HCT116 (cell line): Measurements from ENCODE around the gene PACSIN2. TPM values are rescaled to one million over a fixed set of nuclear protein-coding genes. Genes with fewer than 3 reads are reported as not detected.

ENCODE experiments used
- ATAC-seq: fragments of 200-7000 bp; cut with Tn5 transposase; 2 replicates; pipeline ENCODE4 v1.9.1; 2020; ENCODE audit warnings: mild to moderate bottlenecking, moderate library complexity
- BruUV-seq: library from RNA; stranded (reverse); fragments of 400-500 nt; replicated peaks from 2 replicates; lab custom pipeline; 2021; lab: Mats Ljungman, UMichigan
- CTCF ChIA-PET: fragments of 300-600 bp; sonication (Branson Sonifier 250); formaldehyde crosslinking; loops from one replicate; lab custom pipeline; 2021; ENCODE audit warnings: antibody characterized with exemption; lab: Charles Lee
- POLR2A ChIA-PET: fragments of 300-600, 350-600 bp; sonication (Branson Sonifier 250); formaldehyde crosslinking; loops from one replicate; lab custom pipeline; 2021; ENCODE audit warnings: antibody characterized with exemption; lab: Charles Lee
- RAD21 ChIA-PET, 2 experiments: fragments of 300-600 bp; sonication (Branson Sonifier 250); formaldehyde crosslinking; loops; one replicate each; lab custom pipeline; 2023; ENCODE audit warnings: low total read pairs in 2 of 2; ENCODE audit not compliant: uncharacterized antibody in 2 of 2, unreplicated experiment in 2 of 2, low non-redundant PET in 1 of 2; lab: Charles Lee
- DNase-seq: peaks from one replicate; pipeline ENCODE4 v3.0.0-alpha.2; 2010; ENCODE audit warnings: low read depth, low spot score
- H2AFZ ChIP-seq: fragments of 200-600 bp; shearing (Covaris generic), sonication (generic); 2 replicates; pipeline ENCODE4 v1.6.1; 2017; ENCODE audit warnings: low read depth, mixed run types, mixed read lengths, antibody characterized with exemption, low read length; ENCODE audit not compliant: poor library complexity, severe bottlenecking
- H3K27ac ChIP-seq: 2 replicates; pipeline ENCODE4 v1.5.1; 2012; ENCODE audit warnings: low read depth, low read length
- H3K27me3 ChIP-seq: fragments of 200-600 bp; sonication (generic); 2 replicates; pipeline ENCODE4 v1.6.1; 2016; ENCODE audit warnings: mixed run types, low read length, mixed read lengths; ENCODE audit not compliant: insufficient read depth
- H3K36me3 ChIP-seq, 2 experiments: fragments of 200-500 bp in 1 of 2; fragments of 200-600 bp in 1 of 2; sonication (Bioruptor generic) in 1 of 2; sonication (generic) in 1 of 2; 2 replicates each; pipeline versions ENCODE4 v1.5.1 to v1.6.1; 2014 to 2016; ENCODE audit warnings: low read length in 2 of 2, inconsistent platforms in 1 of 2, mixed read lengths in 1 of 2, mixed run types in 1 of 2; ENCODE audit not compliant: insufficient read depth in 2 of 2, control insufficient read depth in 1 of 2
- H3K4me1 ChIP-seq, 2 experiments: fragments of 200-600 bp in 1 of 2; sonication (generic) in 1 of 2; 2 replicates each; pipeline versions ENCODE4 v1.5.1 to v1.6.1; 2012 to 2017; ENCODE audit warnings: low read length in 2 of 2, inconsistent platforms in 1 of 2, mild to moderate bottlenecking in 1 of 2, mixed read lengths in 1 of 2, mixed run types in 1 of 2, moderate library complexity in 1 of 2; ENCODE audit not compliant: insufficient read depth in 2 of 2, control insufficient read depth in 1 of 2
- H3K4me2 ChIP-seq: fragments of 200-600 bp; sonication (generic); 2 replicates; pipeline ENCODE4 v1.6.1; 2017; ENCODE audit warnings: mixed run types, low read length, mixed read lengths
- H3K4me3 ChIP-seq, 2 experiments: fragments of 200-600 bp in 1 of 2; sonication (generic) in 1 of 2; replicated peaks in 1 of 2; 2 replicates each; pipeline ENCODE4 v1.5.1; 2011 to 2016; ENCODE audit warnings: low read length in 2 of 2, control low read depth in 1 of 2, low read depth in 1 of 2, mild to moderate bottlenecking in 1 of 2, mixed read lengths in 1 of 2, mixed run types in 1 of 2
- H3K79me2 ChIP-seq: fragments of 200-600 bp; sonication (generic); 2 replicates; pipeline ENCODE4 v1.6.1; 2017; ENCODE audit warnings: mild to moderate bottlenecking, mixed run types, low read length, moderate library complexity, mixed read lengths; ENCODE audit not compliant: insufficient read depth
- H3K9ac ChIP-seq: fragments of 200-600 bp; sonication (generic); 2 replicates; pipeline ENCODE4 v1.6.1; 2016; ENCODE audit warnings: low read length, mixed read lengths
- H3K9me2 ChIP-seq: fragments of 200-600 bp; sonication (generic), shearing (Covaris generic); 2 replicates; pipeline ENCODE4 v1.6.1; 2017; ENCODE audit warnings: mixed run types, mild to moderate bottlenecking, moderate library complexity; ENCODE audit not compliant: insufficient read depth
- H3K9me3 ChIP-seq, 2 experiments: fragments of 200-500 bp in 1 of 2; fragments of 200-600 bp in 1 of 2; sonication (Bioruptor generic) in 1 of 2; sonication (generic) in 1 of 2; 2 replicates each; pipeline ENCODE4 v1.6.1; 2014 to 2017; ENCODE audit warnings: low read length in 2 of 2, mixed read lengths in 2 of 2, inconsistent platforms in 1 of 2, low read depth in 1 of 2, mild to moderate bottlenecking in 1 of 2, mixed run types in 1 of 2, moderate library complexity in 1 of 2; ENCODE audit not compliant: control insufficient read depth in 1 of 2, insufficient read depth in 1 of 2
- H4K20me1 ChIP-seq: fragments of 200-600 bp; sonication (generic), shearing (Covaris generic); 2 replicates; pipeline ENCODE4 v1.6.1; 2017; ENCODE audit warnings: mixed run types, mild to moderate bottlenecking, moderate library complexity; ENCODE audit not compliant: insufficient read depth
- ATF3 ChIP-seq: IDR thresholded peaks from 2 replicates; pipeline ENCODE4 v1.6.1; 2012
- CEBPB ChIP-seq: IDR thresholded peaks from 2 replicates; pipeline ENCODE4 v1.6.1; 2012; ENCODE audit warnings: low read depth
- CTCF ChIP-seq, 3 experiments: fragments of 200-600 bp in 1 of 3; sonication (generic) in 1 of 3; IDR thresholded peaks in 2 of 3; conservative IDR thresholded peaks in 1 of 3; 2 replicates each; pipeline ENCODE4 v1.5.1; 2012 to 2017; ENCODE audit warnings: low read depth in 2 of 3, low read length in 2 of 3, antibody characterized with exemption in 1 of 3, borderline replicate concordance in 1 of 3, control low read depth in 1 of 3, mild to moderate bottlenecking in 1 of 3, mixed read lengths in 1 of 3, mixed run types in 1 of 3, moderate library complexity in 1 of 3; ENCODE audit not compliant: insufficient read depth in 1 of 3
- EGR1 ChIP-seq: IDR thresholded peaks from 2 replicates; pipeline ENCODE4 v1.6.1; 2012; ENCODE audit warnings: low read depth
- ELF1 ChIP-seq: IDR thresholded peaks from 2 replicates; pipeline ENCODE4 v1.6.1; 2012; ENCODE audit warnings: low read depth, borderline replicate concordance
- EZH2phosphoT487 ChIP-seq: fragments of 200-600 bp; IDR thresholded peaks from 2 replicates; pipeline ENCODE4 v1.6.1; 2018; ENCODE audit warnings: antibody characterized with exemption, borderline replicate concordance
- FOSL1 ChIP-seq: IDR thresholded peaks from 2 replicates; pipeline ENCODE4 v1.6.1; 2012; ENCODE audit warnings: low read depth
- JUND ChIP-seq: IDR thresholded peaks from 2 replicates; pipeline ENCODE4 v1.6.1; 2012
- MAX ChIP-seq: IDR thresholded peaks from 2 replicates; pipeline ENCODE4 v1.6.1; 2012
- POLR2AphosphoS5 ChIP-seq: IDR thresholded peaks from 2 replicates; pipeline ENCODE4 v1.6.1; 2011; ENCODE audit warnings: mild to moderate bottlenecking, low read depth, low read length, moderate library complexity
- RAD21 ChIP-seq: IDR thresholded peaks from 2 replicates; pipeline ENCODE4 v1.6.1; 2012; ENCODE audit warnings: low read depth, mild to moderate bottlenecking
- REST ChIP-seq: IDR thresholded peaks from 2 replicates; pipeline ENCODE4 v1.6.1; 2012; ENCODE audit warnings: low read depth
- SIN3A ChIP-seq: IDR thresholded peaks from 2 replicates; pipeline ENCODE4 v1.6.1; 2012; ENCODE audit warnings: low read depth
- SP1 ChIP-seq: IDR thresholded peaks from 2 replicates; pipeline ENCODE4 v1.6.1; 2012; ENCODE audit warnings: low read depth
- TCF7L2 ChIP-seq: IDR thresholded peaks from 2 replicates; pipeline ENCODE4 v1.7.0; 2011; ENCODE audit warnings: borderline replicate concordance, inconsistent platforms; ENCODE audit not compliant: insufficient read depth, insufficient read length; ENCODE audit errors: extremely low read depth
- YY1 ChIP-seq: IDR thresholded peaks from 2 replicates; pipeline ENCODE4 v1.6.1; 2011; ENCODE audit warnings: low read length, low read depth, moderate library complexity, mild to moderate bottlenecking; ENCODE audit not compliant: insufficient replicate concordance; ENCODE audit errors: extremely low read depth
- ZBTB33 ChIP-seq: IDR thresholded peaks from 2 replicates; pipeline ENCODE4 v1.6.1; 2011; ENCODE audit warnings: mild to moderate bottlenecking, low read length, moderate library complexity; ENCODE audit not compliant: insufficient replicate concordance; ENCODE audit errors: extremely low read depth
- ZFX ChIP-seq: fragments of 450-650 bp; IDR thresholded peaks from 2 replicates; pipeline ENCODE4 v1.6.1; 2017
- ZNF274 ChIP-seq: fragments of 200-500 bp; sonication (Bioruptor generic); IDR thresholded peaks from 2 replicates; pipeline ENCODE4 v1.6.1; 2014; ENCODE audit warnings: mild to moderate bottlenecking, low read depth, low read length, inconsistent platforms
- intact Hi-C: fragments of 100-400 bp; cut with micrococcal nuclease; formaldehyde crosslinking; loops from 2 replicates; pipeline ENCODE4 v1.10.0; 2022
- total RNA-seq: library from RNA; stranded (reverse); gene quantifications from one replicate; pipeline ENCODE4 v1.2.1, GENCODE V29; 2021; ENCODE audit not compliant: unreplicated experiment

PACSIN2 gene
- total RNA-seq, 1 experiment from 2014 or later, result 48.2 TPM

- BruUV-seq, result no TSS peak
- ATAC-seq (no peak), DNase-seq (no peak)
- Histone ChIP-seq H3K79me2 (peaks cover under 1% of the 10 kb centered on the region; the same call in 1 of the 2 replicates), H4K20me1 (no peaks in the 10 kb centered on the region), H3K9me3 (no peaks in the 10 kb centered on the region), H2AFZ (no peak overlapping the region), H3K9me2 (no peaks in the 10 kb centered on the region)
- TF ChIP-seq ATF3, result no peak
- TF ChIP-seq FOSL1, result no peak
- TF ChIP-seq SP1, result no peak
- no peak for TF ChIP-seq ZFX
- no peak for TF ChIP-seq CEBPB
- no peak for TF ChIP-seq MAX
- TF ChIP-seq EGR1, result no peak
- TF ChIP-seq TCF7L2, result no peak
- no peak for TF ChIP-seq POLR2AphosphoS5
- no peak for TF ChIP-seq CTCF (IDR thresholded peaks at IDR 0.05 in 2 of 3, conservative IDR thresholded peaks at IDR 0.05 in 1 of 3; ENCODE audit: borderline replicate concordance in 1 of 3, insufficient read depth in 1 of 3, low read depth in 2 of 3, low read length in 2 of 3)
- no peak for TF ChIP-seq ZBTB33
- TF ChIP-seq RAD21, result no peak
- no peak for TF ChIP-seq SIN3A
- no peak for TF ChIP-seq ZNF274
- no peak for TF ChIP-seq ELF1
- no peak for TF ChIP-seq REST
- no peak for TF ChIP-seq EZH2phosphoT487
- TF ChIP-seq JUND, result no peak
- no peak for TF ChIP-seq YY1
- TF ChIP-seq, all 23 proteins: peak for 0
- Histone ChIP-seq H3K4me2 (no peak overlapping the region), H3K4me3 (no peak overlapping the region), H3K9ac (no peak overlapping the region), H3K27me3 (no peaks in the 10 kb centered on the region), H3K27ac (no peak overlapping the region), H3K4me1 (peaks cover 19 to 34% of the 10 kb centered on the region in 2 experiments), H3K36me3 (no peaks in the 10 kb centered on the region)
- RAD21 ChIA-PET, result no interaction called here
- CTCF ChIA-PET, result no interaction called here
- intact Hi-C loops, result loop anchor here (10.0 kb wide), 1 partner anchor 226 kb away; no protein-coding TSS in a partner anchor
- POLR2A ChIA-PET, result no interaction called here
These were observed 154.0 kb downstream of the PACSIN2 start for GRCh38 chr22:42860968-42861367.
